Kidney epithelial cell (primary cell): ENCODE measurements around the gene GRIK5. TPM values are rescaled to one million over a fixed set of nuclear protein-coding genes. Genes with fewer than 3 reads are reported as not detected.

Experiments used
- DNase-seq: peaks from one replicate; pipeline ENCODE4 v3.0.0-alpha.2; 2010; ENCODE audit warnings: low read depth
- H3K27me3 ChIP-seq: 2 replicates; pipeline ENCODE4 v1.6.0; 2011; ENCODE audit warnings: low read length; ENCODE audit not compliant: control insufficient read depth, insufficient read depth
- H3K36me3 ChIP-seq: 2 replicates; pipeline ENCODE4 v1.5.1; 2011; ENCODE audit warnings: low read length; ENCODE audit not compliant: control insufficient read depth, insufficient read depth
- H3K4me3 ChIP-seq: 2 replicates; pipeline ENCODE4 v1.5.1; 2011; ENCODE audit warnings: low read depth, mild to moderate bottlenecking, control low read depth, low read length
- total RNA-seq: library from RNA; depleted of rRNA; stranded (reverse); fragments of >200 nt; gene quantifications from 2 replicates; pipeline ENCODE4 v1.2.3, GENCODE V29; 2015
- TF ChIP-seq, protein P1 (sequence below): IDR thresholded peaks from 2 replicates; pipeline ENCODE4 v1.5.1; 2011; ENCODE audit warnings: mild to moderate bottlenecking, moderate library complexity, low read length, control low read depth, inconsistent platforms; ENCODE audit not compliant: insufficient read depth, poor library complexity, severe bottlenecking

Gene GRIK5
- total RNA-seq, 1 donor from 2014 or later: 14.2 TPM

DNA sequence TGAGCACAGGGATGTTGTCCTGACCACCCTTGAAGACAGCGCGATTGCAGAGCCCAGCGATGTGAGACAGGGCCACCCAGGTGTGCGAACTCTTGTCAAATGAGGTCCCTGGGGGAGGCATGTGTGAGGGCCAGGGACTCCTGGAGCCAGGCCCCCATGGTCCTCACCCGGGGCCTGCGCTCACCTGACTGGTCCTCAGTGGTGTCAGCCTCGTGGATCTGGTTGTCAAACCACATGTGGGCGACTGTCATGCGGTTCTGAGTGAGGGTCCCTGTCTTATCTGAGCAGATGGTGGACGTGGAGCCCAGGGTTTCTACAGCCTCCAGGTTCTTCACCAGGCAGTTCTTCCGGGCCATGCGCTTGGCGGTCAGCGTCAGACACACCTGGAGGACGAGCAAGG lies 88.3 kb downstream of the GRIK5 start:
- TF ChIP-seq, protein P1, sequence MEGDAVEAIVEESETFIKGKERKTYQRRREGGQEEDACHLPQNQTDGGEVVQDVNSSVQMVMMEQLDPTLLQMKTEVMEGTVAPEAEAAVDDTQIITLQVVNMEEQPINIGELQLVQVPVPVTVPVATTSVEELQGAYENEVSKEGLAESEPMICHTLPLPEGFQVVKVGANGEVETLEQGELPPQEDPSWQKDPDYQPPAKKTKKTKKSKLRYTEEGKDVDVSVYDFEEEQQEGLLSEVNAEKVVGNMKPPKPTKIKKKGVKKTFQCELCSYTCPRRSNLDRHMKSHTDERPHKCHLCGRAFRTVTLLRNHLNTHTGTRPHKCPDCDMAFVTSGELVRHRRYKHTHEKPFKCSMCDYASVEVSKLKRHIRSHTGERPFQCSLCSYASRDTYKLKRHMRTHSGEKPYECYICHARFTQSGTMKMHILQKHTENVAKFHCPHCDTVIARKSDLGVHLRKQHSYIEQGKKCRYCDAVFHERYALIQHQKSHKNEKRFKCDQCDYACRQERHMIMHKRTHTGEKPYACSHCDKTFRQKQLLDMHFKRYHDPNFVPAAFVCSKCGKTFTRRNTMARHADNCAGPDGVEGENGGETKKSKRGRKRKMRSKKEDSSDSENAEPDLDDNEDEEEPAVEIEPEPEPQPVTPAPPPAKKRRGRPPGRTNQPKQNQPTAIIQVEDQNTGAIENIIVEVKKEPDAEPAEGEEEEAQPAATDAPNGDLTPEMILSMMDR: no peak
- H3K27me3 ChIP-seq: peaks cover 10% of the 10 kb centered on the region
- no peaks in the 10 kb centered on the region for H3K36me3 ChIP-seq
- no peak for DNase-seq
- H3K4me3 ChIP-seq: no peak overlapping the region

DNA sequence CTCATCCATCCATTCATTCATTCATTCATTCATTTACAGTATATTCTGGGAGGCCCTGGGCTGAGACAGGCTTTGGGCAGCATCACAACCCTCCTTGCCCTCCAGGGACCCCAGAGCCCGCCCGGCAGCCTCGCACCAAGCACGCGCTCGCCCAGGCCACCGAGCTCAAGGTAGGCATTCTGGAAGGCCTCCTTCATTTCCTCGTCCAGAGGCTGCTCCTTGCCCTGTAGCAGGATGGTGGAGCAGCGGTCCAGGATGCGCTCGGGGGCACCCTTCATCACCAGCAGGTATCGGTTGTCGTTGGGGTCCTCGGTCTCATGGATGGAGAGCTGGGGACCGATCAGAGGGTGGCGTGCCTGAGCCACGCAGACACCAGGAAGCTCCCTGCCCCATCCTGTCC lies 91.5 kb downstream of the GRIK5 start:
- DNase-seq: no peak
- H3K27me3 ChIP-seq: peaks cover 15% of the 10 kb centered on the region
- H3K36me3 ChIP-seq: no peaks in the 10 kb centered on the region
- no peak overlapping the region for H3K4me3 ChIP-seq
- TF ChIP-seq, protein P1: no peak

DNA sequence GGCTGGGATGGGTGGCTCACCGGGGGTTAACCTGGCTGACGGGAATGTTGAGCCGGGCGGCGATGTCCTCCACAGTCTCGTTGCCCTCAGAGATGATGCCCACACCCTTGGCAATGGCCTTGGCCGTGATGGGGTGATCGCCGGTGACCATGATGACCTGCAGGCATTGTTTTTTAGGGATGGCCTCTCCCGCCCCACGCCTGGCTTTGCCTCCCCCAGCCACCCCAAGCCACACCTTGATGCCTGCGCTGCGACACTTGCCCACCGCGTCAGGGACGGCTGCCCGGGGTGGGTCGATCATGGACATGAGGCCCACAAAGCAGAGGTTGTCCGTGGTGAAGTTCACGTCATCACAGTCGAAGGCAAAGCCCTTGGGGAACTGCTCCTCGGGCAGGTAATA lies 92.1 kb downstream of the GRIK5 start:
- no peak for DNase-seq
- TF ChIP-seq, protein P1: no peak
- Histone ChIP-seq H3K27me3 (peaks cover 15% of the 10 kb centered on the region), H3K36me3 (no peaks in the 10 kb centered on the region), H3K4me3 (no peak overlapping the region)

DNA sequence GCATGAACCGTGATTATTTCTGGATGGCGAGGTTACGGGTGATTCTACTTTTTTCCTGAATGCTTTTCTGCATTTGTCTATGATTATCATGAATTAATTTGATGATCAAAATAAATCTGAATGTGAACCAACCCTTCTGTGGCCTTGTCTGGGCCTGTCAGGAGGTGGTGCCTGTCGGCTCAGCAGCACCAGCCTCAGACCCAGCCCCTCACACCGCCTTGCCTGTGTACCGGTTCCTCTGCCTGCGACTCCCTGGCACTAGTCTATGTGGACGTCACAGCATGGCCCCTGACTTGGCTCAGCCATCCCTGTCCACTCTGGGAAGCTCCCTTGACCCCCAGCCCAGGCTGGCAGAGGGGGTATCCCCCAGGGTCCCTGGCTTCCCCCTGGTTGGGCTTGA lies 95.4 kb downstream of the GRIK5 start:
- Histone ChIP-seq H3K4me3 (no peak overlapping the region), H3K27me3 (peaks cover 5% of the 10 kb centered on the region), H3K36me3 (no peaks in the 10 kb centered on the region)
- TF ChIP-seq, protein P1: no peak
- DNase-seq: no peak

DNA sequence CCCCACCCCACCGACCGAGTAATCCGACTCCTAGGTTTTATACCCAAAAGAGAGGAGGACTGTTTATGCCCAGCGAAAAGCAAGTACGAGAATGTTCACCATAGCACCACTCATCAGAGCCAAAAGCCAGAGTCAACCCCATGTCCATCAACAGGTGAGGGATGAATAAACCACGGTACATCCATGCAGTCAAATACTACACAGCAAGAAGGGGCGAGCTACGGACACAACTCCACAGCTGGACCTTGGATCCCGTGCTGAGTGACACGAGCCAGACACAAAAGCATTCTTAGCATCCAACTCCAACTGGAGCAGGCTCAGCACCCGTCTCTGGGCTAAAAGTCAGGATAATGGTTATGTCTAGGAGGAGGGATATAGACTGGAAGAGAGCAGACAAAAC lies 98.6 kb downstream of the GRIK5 start:
- H3K4me3 ChIP-seq: no peak overlapping the region
- no peak for DNase-seq
- TF ChIP-seq, protein P1: no peak
- H3K27me3 ChIP-seq: peaks cover 9% of the 10 kb centered on the region
- H3K36me3 ChIP-seq: no peaks in the 10 kb centered on the region

DNA sequence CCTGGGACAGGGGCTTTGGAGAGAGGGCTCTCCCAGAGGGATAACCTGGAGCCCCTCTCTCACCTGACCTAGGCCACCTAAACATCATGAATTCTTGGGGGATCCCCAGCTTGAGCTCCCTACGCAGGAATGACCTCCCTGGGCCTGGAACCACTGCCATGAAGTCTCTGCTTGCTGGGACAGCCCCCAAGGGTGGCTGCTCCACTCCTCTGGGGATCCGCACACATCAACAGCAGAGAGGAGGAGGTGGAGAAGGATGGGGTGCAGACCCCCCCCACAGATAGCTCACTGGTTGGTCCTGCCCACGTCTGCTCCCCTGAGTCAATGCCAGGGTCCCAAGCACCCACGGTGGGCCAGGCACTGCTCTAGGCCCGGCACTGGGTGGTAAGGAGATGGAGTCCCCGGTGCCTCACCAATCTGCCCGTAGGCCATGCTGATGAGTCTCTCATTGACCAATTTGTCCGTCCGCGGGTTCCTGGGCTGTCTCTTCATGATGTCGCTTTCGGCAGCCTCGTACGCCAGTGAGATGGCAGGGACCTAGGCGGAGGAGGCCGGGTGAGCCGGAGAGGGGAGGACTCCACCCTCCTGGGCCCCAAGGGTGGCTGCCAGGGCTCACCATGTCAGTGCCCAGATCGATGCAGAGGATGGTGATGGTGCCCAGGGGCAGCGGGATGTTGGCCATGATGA lies 100.1 kb downstream of the GRIK5 start:
- Histone ChIP-seq H3K4me3 (no peak overlapping the region), H3K36me3 (no peaks in the 10 kb centered on the region)
- no peak for DNase-seq

More for the DNA sequence above, 100.1 kb downstream of the GRIK5 start:
- H3K27me3 ChIP-seq: peaks cover 4% of the 10 kb centered on the region
- TF ChIP-seq, protein P1: no peak
